Measurements from ENCODE around the gene MAP3K8. TPM values are rescaled to one million over a fixed set of nuclear protein-coding genes. Genes with fewer than 3 reads are reported as not detected.

Gene MAP3K8
- 15.8 TPM for total RNA-seq

- intact Hi-C loops (cut with DNase I), result loop anchor here (1.0 to 2.0 kb wide), 3 partner anchors 10 to 22 kb away; no protein-coding TSS in a partner anchor
- H3K9me3 ChIP-seq, result no peaks in the 10 kb centered on the region
- TF ChIP-seq, protein P1, sequence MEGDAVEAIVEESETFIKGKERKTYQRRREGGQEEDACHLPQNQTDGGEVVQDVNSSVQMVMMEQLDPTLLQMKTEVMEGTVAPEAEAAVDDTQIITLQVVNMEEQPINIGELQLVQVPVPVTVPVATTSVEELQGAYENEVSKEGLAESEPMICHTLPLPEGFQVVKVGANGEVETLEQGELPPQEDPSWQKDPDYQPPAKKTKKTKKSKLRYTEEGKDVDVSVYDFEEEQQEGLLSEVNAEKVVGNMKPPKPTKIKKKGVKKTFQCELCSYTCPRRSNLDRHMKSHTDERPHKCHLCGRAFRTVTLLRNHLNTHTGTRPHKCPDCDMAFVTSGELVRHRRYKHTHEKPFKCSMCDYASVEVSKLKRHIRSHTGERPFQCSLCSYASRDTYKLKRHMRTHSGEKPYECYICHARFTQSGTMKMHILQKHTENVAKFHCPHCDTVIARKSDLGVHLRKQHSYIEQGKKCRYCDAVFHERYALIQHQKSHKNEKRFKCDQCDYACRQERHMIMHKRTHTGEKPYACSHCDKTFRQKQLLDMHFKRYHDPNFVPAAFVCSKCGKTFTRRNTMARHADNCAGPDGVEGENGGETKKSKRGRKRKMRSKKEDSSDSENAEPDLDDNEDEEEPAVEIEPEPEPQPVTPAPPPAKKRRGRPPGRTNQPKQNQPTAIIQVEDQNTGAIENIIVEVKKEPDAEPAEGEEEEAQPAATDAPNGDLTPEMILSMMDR (IDR thresholded peaks at IDR 0.05), result no peak
- no peaks in the 10 kb centered on the region for H3K27me3 ChIP-seq
- H3K36me3 ChIP-seq, result peaks cover 4 to 20% of the 10 kb centered on the region in 2 donors
- peak within 1 kb of the TSS; percentile 98 to 99 for H3K27ac ChIP-seq
- H3K4me1 ChIP-seq, result peaks cover 0 to 10% of the 10 kb centered on the region in 2 donors
- peak; percentile 84 to 97 for DNase-seq (ENCODE audit: low spot score in 2 of 2)
- H3K4me3 ChIP-seq, result peak within 1 kb of the TSS; percentile 90 to 94
Observed at GRCh38 chr10:30433730-30434272, at the start of gene MAP3K8. Gene MAP3K8, plus strand, starts transcription at chr10:30434184. Its CDS starts 4,755 bp downstream, at chr10:30438939.

GRCh38 chr10:30384701-30385201 is 49.2 kb upstream of the MAP3K8 start:
- DNase-seq (ENCODE audit: low spot score in 2 of 2), result peak in 1 of 2 donors; percentile 53

GRCh38 chr10:30386801-30387588 is 47.0 kb upstream of the MAP3K8 start:
- intact Hi-C loops (cut with DNase I), result no loop called here
- H3K36me3 ChIP-seq, result no peaks in the 10 kb centered on the region
- TF ChIP-seq, protein P1 (IDR thresholded peaks at IDR 0.05), result no peak
- H3K4me1 ChIP-seq, result no peaks in the 10 kb centered on the region
- H3K9me3 ChIP-seq, result no peaks in the 10 kb centered on the region
- H3K27ac ChIP-seq, result no peak overlapping the region
- no peak overlapping the region for H3K4me3 ChIP-seq
- H3K27me3 ChIP-seq, result no peaks in the 10 kb centered on the region
- DNase-seq (ENCODE audit: low spot score in 2 of 2), result peak in 1 of 2 donors; percentile 49

More at GRCh38 chr10:30384701-30385201, 49.2 kb upstream of the MAP3K8 start:
- H3K27ac ChIP-seq, result no peak overlapping the region
- no peaks in the 10 kb centered on the region for H3K9me3 ChIP-seq
- H3K27me3 ChIP-seq, result no peaks in the 10 kb centered on the region
- intact Hi-C loops (cut with DNase I), result no loop called here
- H3K36me3 ChIP-seq, result no peaks in the 10 kb centered on the region
- H3K4me1 ChIP-seq, result no peaks in the 10 kb centered on the region
- no peak overlapping the region for H3K4me3 ChIP-seq
- TF ChIP-seq, protein P1 (IDR thresholded peaks at IDR 0.05), result peak in 1 of 3 experiments; percentile 15

GRCh38 chr10:30387646-30388243 is 46.2 kb upstream of the MAP3K8 start:
- no peak for DNase-seq (ENCODE audit: low spot score in 2 of 2)
- TF ChIP-seq, protein P1 (IDR thresholded peaks at IDR 0.05), result no peak

GRCh38 chr10:30389543-30389942 is 44.4 kb upstream of the MAP3K8 start:
- H3K27me3 ChIP-seq, result no peaks in the 10 kb centered on the region
- intact Hi-C loops (cut with DNase I), result no loop called here
- H3K27ac ChIP-seq, result no peak overlapping the region
- H3K4me3 ChIP-seq, result no peak overlapping the region
- peaks cover 0 to 2% of the 10 kb centered on the region in 2 donors for H3K4me1 ChIP-seq
- no peaks in the 10 kb centered on the region for H3K36me3 ChIP-seq
- H3K9me3 ChIP-seq, result no peaks in the 10 kb centered on the region
- TF ChIP-seq, protein P1 (IDR thresholded peaks at IDR 0.05), result no peak
- no peak for DNase-seq (ENCODE audit: low spot score in 2 of 2)

More at GRCh38 chr10:30387646-30388243, 46.2 kb upstream of the MAP3K8 start:
- Histone ChIP-seq H3K27me3 (no peaks in the 10 kb centered on the region), H3K9me3 (no peaks in the 10 kb centered on the region), H3K27ac (no peak overlapping the region), H3K4me1 (peaks cover 0 to 2% of the 10 kb centered on the region in 2 donors), H3K36me3 (no peaks in the 10 kb centered on the region), H3K4me3 (no peak overlapping the region)
- intact Hi-C loops (cut with DNase I), result no loop called here

Data from ascending aorta (tissue), 2 donors.